GM12864 (cell line): ENCODE measurements around the gene MYO7A.

ENCODE experiments used
- DNase-seq: peaks from one replicate; pipeline ENCODE4 v3.0.0-alpha.2; 2011; ENCODE audit warnings: low read depth
- H3K4me3 ChIP-seq: 2 replicates; pipeline ENCODE4 v1.5.1; 2011; ENCODE audit warnings: mild to moderate bottlenecking, low read depth, low read length, control low read depth
- CTCF ChIP-seq: IDR thresholded peaks from 2 replicates; pipeline ENCODE4 v1.5.1; 2011; ENCODE audit warnings: low read depth, mild to moderate bottlenecking, moderate library complexity, low read length, control low read depth, inconsistent platforms; ENCODE audit errors: missing control alignments

The MYO7A gene

GRCh38 chr11:77215106-77215505, 87.1 kb downstream of the MYO7A start:
- H3K4me3 ChIP-seq, result no peak overlapping the region
- no peak for TF ChIP-seq CTCF
- no peak for DNase-seq

GRCh38 chr11:77217156-77217555, 89.1 kb downstream of the MYO7A start:
- no peak for TF ChIP-seq CTCF
- DNase-seq, result no peak
- H3K4me3 ChIP-seq, result no peak overlapping the region

DNA sequence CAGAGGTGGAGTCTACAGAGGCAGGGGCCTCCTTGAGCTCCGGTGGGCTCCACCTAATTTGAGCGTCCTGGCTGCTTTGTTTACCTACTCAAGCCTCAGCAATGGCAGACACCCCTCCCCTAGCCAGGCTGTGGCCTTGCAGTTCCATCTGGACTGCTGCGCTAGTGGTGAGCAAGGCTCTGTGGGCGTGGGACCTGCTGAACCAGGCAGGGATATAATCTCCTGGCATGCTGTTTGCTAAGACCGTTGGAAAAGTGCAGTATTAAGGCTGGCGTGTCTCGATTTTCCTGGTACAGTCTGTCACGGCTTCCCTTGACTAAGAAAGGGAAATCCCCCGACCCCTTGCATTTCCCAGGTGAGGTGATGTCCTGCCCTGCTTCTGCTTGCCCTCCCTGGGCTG, 95.8 kb downstream of the MYO7A start:
- DNase-seq, result no peak

DNA sequence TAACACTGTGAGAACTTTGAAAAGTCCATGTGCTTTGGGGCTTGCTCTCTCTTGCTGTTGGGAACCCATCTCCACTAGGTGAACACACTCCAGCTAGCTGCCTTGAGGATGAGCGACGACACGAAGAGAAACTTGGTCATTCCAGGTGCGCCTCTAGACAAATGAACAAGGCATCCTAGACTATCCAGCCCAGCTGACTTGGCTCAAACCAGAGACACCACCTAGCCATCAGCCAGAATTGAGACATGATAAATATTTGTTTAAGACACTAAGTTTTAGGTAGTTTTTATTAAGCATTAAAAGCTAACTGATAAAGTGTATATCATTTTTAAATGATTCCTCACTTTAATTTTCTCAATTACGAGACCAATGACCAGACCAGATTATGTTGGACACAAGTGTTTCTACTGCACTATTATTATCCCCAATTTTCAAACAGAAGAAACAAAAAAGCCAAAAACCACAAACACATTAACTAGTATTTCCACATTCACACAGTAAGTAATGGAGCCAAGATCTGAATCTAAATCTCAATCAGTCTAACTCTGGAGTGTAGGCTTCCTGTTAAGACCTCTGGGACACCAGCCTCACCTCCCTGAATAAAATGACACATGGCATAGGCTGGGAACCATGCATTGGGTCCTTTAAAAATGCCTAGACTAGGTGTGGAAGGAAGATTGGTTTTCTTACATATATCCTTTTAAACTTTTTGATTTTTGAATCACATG, 103.0 kb downstream of the MYO7A start:
- no peak for TF ChIP-seq CTCF

More for the DNA sequence above, 95.8 kb downstream of the MYO7A start:
- H3K4me3 ChIP-seq, result no peak overlapping the region
- TF ChIP-seq CTCF, result no peak

GRCh38 chr11:77231800-77232199, 103.8 kb downstream of the MYO7A start:
- H3K4me3 ChIP-seq, result no peak overlapping the region
- no peak for DNase-seq
- no peak for TF ChIP-seq CTCF

More for the DNA sequence above, 103.0 kb downstream of the MYO7A start:
- no peak for DNase-seq
- no peak overlapping the region for H3K4me3 ChIP-seq

- TF ChIP-seq CTCF, result no peak
- H3K4me3 ChIP-seq, result no peak overlapping the region
- DNase-seq, result no peak
Observed at GRCh38 chr11:77232242-77232641, 104.2 kb downstream of the MYO7A start.

GRCh38 chr11:77233011-77233410, 105.0 kb downstream of the MYO7A start:
- no peak overlapping the region for H3K4me3 ChIP-seq
- no peak for DNase-seq
- no peak for TF ChIP-seq CTCF
